Parathyroid adenoma (tissue), 2 donors: ENCODE data around the gene GRAMD1B.

Experiments
- H2AFZ ChIP-seq: fragments of 300-600 bp; sonication (generic); one replicate; pipeline ENCODE4 v1.7.0; 2017; ENCODE audit warnings: antibody characterized with exemption, mild to moderate bottlenecking
- H3K27ac ChIP-seq: fragments of 300-600 bp; sonication (generic); one replicate; pipeline ENCODE4 v1.7.0; 2017
- H3K27me3 ChIP-seq: fragments of 300-600 bp; sonication (generic); one replicate; pipeline ENCODE4 v1.7.0; 2017; ENCODE audit warnings: low read length; ENCODE audit not compliant: control insufficient read depth, insufficient read depth
- H3K36me3 ChIP-seq: fragments of 300-600 bp; sonication (generic); one replicate; pipeline ENCODE4 v1.7.0; 2017; ENCODE audit warnings: low read length; ENCODE audit not compliant: control insufficient read depth, insufficient read depth
- H3K4me1 ChIP-seq: fragments of 300-600 bp; sonication (generic); one replicate; pipeline ENCODE4 v1.7.0; 2017; ENCODE audit warnings: control low read depth
- H3K4me2 ChIP-seq: fragments of 300-600 bp; sonication (generic); one replicate; pipeline ENCODE4 v1.7.0; 2017; ENCODE audit warnings: low read length
- H3K4me3 ChIP-seq: fragments of 300-600 bp; sonication (generic); one replicate; pipeline ENCODE4 v1.7.0; 2017; ENCODE audit warnings: low read depth, low read length
- H3K79me2 ChIP-seq: fragments of 300-600 bp; sonication (generic); one replicate; pipeline ENCODE4 v1.7.0; 2017; ENCODE audit warnings: control low read depth
- H3K9ac ChIP-seq: fragments of 300-600 bp; sonication (generic); one replicate; pipeline ENCODE4 v1.7.0; 2017; ENCODE audit warnings: mild to moderate bottlenecking
- H3K9me3 ChIP-seq: fragments of 300-600 bp; sonication (generic); one replicate; pipeline ENCODE4 v1.7.0; 2017; ENCODE audit warnings: low read length; ENCODE audit not compliant: control insufficient read depth
- CTCF ChIP-seq: fragments of 300-600 bp; sonication (generic); IDR thresholded peaks from one replicate; pipeline ENCODE4 v1.7.0; 2017; ENCODE audit warnings: antibody characterized with exemption, mild to moderate bottlenecking
- donor health status: primary hyperparathyroidism.

Gene GRAMD1B

GRCh38 chr11:123641495-123641840, 211.4 kb downstream of the GRAMD1B start:
- Histone ChIP-seq H3K4me2 (no peak overlapping the region), H2AFZ (no peak overlapping the region), H3K36me3 (no peaks in the 10 kb centered on the region)

DNA sequence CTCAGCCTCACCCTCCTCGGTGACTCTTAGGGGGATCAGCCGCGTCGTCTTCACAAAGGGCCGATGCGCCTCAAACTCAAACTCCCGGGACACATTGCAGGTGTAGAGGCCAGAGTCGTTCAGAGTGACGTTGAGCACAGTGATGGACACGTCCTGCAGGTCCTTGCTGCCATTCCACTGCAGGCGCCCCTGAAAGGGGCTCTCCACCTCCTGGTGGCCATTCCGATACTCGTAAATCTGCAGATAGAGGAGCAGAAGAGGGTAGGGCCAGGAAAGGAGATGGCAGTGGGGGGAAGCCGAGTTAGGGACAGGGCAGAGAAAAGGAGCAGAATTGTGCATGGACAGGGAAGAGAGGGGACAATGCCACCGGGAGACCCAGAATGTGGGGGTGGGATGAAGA, 212.4 kb downstream of the GRAMD1B start:
- Histone ChIP-seq H2AFZ (no peak overlapping the region), H3K27me3 (no peaks in the 10 kb centered on the region), H3K27ac (no peak overlapping the region), H3K4me1 (peaks cover 2% of the 10 kb centered on the region), H3K9ac (no peak overlapping the region), H3K79me2 (no peaks in the 10 kb centered on the region), H3K9me3 (no peaks in the 10 kb centered on the region), H3K4me3 (no peak overlapping the region), H3K4me2 (no peak overlapping the region), H3K36me3 (no peaks in the 10 kb centered on the region)
- TF ChIP-seq CTCF: no peak

More at GRCh38 chr11:123641495-123641840, 211.4 kb downstream of the GRAMD1B start:
- H3K9ac ChIP-seq: no peak overlapping the region
- no peak overlapping the region for H3K4me3 ChIP-seq
- no peak for TF ChIP-seq CTCF
- H3K27me3 ChIP-seq: no peaks in the 10 kb centered on the region
- H3K9me3 ChIP-seq: no peaks in the 10 kb centered on the region
- H3K4me1 ChIP-seq: peaks cover 2% of the 10 kb centered on the region
- no peak overlapping the region for H3K27ac ChIP-seq
- H3K79me2 ChIP-seq: no peaks in the 10 kb centered on the region

GRCh38 chr11:123645286-123645975, 215.4 kb downstream of the GRAMD1B start:
- Histone ChIP-seq H3K27me3 (no peaks in the 10 kb centered on the region), H3K9ac (no peak overlapping the region), H2AFZ (no peak overlapping the region), H3K36me3 (no peaks in the 10 kb centered on the region), H3K4me2 (no peak overlapping the region), H3K9me3 (no peaks in the 10 kb centered on the region), H3K4me1 (peaks cover 2% of the 10 kb centered on the region), H3K79me2 (no peaks in the 10 kb centered on the region), H3K27ac (no peak overlapping the region), H3K4me3 (no peak overlapping the region)
- TF ChIP-seq CTCF: no peak

GRCh38 chr11:123650901-123651300, 220.8 kb downstream of the GRAMD1B start:
- no peak for TF ChIP-seq CTCF
- Histone ChIP-seq H3K79me2 (no peaks in the 10 kb centered on the region), H3K9me3 (no peaks in the 10 kb centered on the region), H2AFZ (no peak overlapping the region), H3K4me2 (no peak overlapping the region), H3K4me3 (no peak overlapping the region), H3K27me3 (no peaks in the 10 kb centered on the region), H3K4me1 (peaks cover 5% of the 10 kb centered on the region), H3K27ac (no peak overlapping the region), H3K9ac (no peak overlapping the region), H3K36me3 (no peaks in the 10 kb centered on the region)

GRCh38 chr11:123652599-123652998, 222.5 kb downstream of the GRAMD1B start:
- H3K27me3 ChIP-seq: no peaks in the 10 kb centered on the region
- no peak for TF ChIP-seq CTCF

More at GRCh38 chr11:123652599-123652998, 222.5 kb downstream of the GRAMD1B start:
- Histone ChIP-seq H3K27ac (no peak overlapping the region), H3K9me3 (no peaks in the 10 kb centered on the region), H3K4me2 (no peak overlapping the region), H3K79me2 (no peaks in the 10 kb centered on the region), H2AFZ (no peak overlapping the region), H3K9ac (no peak overlapping the region), H3K4me3 (no peak overlapping the region), H3K4me1 (peaks cover 5% of the 10 kb centered on the region), H3K36me3 (no peaks in the 10 kb centered on the region)
